WTC11 (cell line): ENCODE data around the gene C1orf35. TPM values are rescaled to one million over a fixed set of nuclear protein-coding genes. Genes with fewer than 3 reads are reported as not detected.

Experiments
- ATAC-seq: fragments of 200-7000 bp; cut with Tn5 transposase; 2 replicates; pipeline ENCODE4 v1.10.0; 2021; ENCODE audit warnings: mild to moderate bottlenecking, moderate library complexity
- CTCF ChIA-PET: fragments of 300-600 bp; sonication (Branson Sonifier 250); formaldehyde crosslinking; loops from one replicate; lab custom pipeline; 2021; ENCODE audit warnings: antibody characterized with exemption; lab: Charles Lee
- POLR2A ChIA-PET: fragments of 350-600 bp; sonication (Branson Sonifier 250); formaldehyde crosslinking; loops from one replicate; lab custom pipeline; 2021; ENCODE audit warnings: antibody characterized with exemption; lab: Charles Lee
- DNase-seq: peaks from one replicate; pipeline ENCODE4 v3.0.0; 2021; ENCODE audit warnings: low spot score
- H3K27ac Mint-ChIP-seq: 2 replicates; pipeline ENCODE4 v1.8.0; 2021; ENCODE audit warnings: mixed read lengths
- H3K27me3 Mint-ChIP-seq: 2 replicates; pipeline ENCODE4 v1.8.0; 2021; ENCODE audit warnings: low read depth, mild to moderate bottlenecking, moderate library complexity, mixed read lengths
- H3K36me3 Mint-ChIP-seq: 2 replicates; pipeline ENCODE4 v1.8.0; 2021; ENCODE audit warnings: mixed read lengths
- H3K4me1 Mint-ChIP-seq: 2 replicates; pipeline ENCODE4 v1.8.0; 2022; ENCODE audit warnings: mixed read lengths
- H3K4me3 Mint-ChIP-seq: 2 replicates; pipeline ENCODE4 v1.8.0; 2021; ENCODE audit warnings: mild to moderate bottlenecking, moderate library complexity, mixed read lengths
- H3K9me3 Mint-ChIP-seq: 2 replicates; pipeline ENCODE4 v1.8.0; 2021; ENCODE audit warnings: mixed read lengths
- ARID4B ChIP-seq: sonication (generic); formaldehyde crosslinking; IDR thresholded peaks from 2 replicates; pipeline ENCODE4 v1.8.0; 2023; ENCODE audit warnings: missing genetic modification reagents, mild to moderate bottlenecking, borderline replicate concordance
- ATF1 ChIP-seq: sonication (generic); formaldehyde crosslinking; IDR thresholded peaks from 2 replicates; pipeline ENCODE4 v1.8.1; 2023; ENCODE audit warnings: mild to moderate bottlenecking, moderate library complexity, missing genetic modification reagents
- FOXJ3 ChIP-seq: sonication (generic); formaldehyde crosslinking; IDR thresholded peaks from 2 replicates; pipeline ENCODE4 v1.9.0; 2021; ENCODE audit warnings: missing genetic modification reagents, mild to moderate bottlenecking, borderline replicate concordance
- HMGXB4 ChIP-seq: sonication (generic); formaldehyde crosslinking; IDR thresholded peaks from 2 replicates; pipeline ENCODE4 v1.8.1; 2023; ENCODE audit warnings: mild to moderate bottlenecking, moderate library complexity, missing genetic modification reagents
- MXD4 ChIP-seq: fragments of 250-450 bp; sonication (Bioruptor Pico); IDR thresholded peaks from 2 replicates; pipeline ENCODE4 v1.8.0; 2021; ENCODE audit warnings: mild to moderate bottlenecking, moderate library complexity, borderline replicate concordance
- RORB ChIP-seq: fragments of 250-450 bp; sonication (Bioruptor Pico); IDR thresholded peaks from 2 replicates; pipeline ENCODE4 v1.9.0; 2021; ENCODE audit warnings: mild to moderate bottlenecking
- SOX15 ChIP-seq: fragments of 250-450 bp; sonication (Bioruptor Pico); IDR thresholded peaks from 2 replicates; pipeline ENCODE4 v1.9.0; 2021; ENCODE audit warnings: mild to moderate bottlenecking
- SP1 ChIP-seq: sonication (generic); formaldehyde crosslinking; conservative IDR thresholded peaks from 2 replicates; pipeline ENCODE4 v1.8.1; 2022; ENCODE audit warnings: missing genetic modification reagents
- ZNF121 ChIP-seq: sonication (generic); formaldehyde crosslinking; IDR thresholded peaks from 2 replicates; pipeline ENCODE4 v1.8.0; 2023; ENCODE audit warnings: missing genetic modification reagents
- ZNF281 ChIP-seq: sonication (generic); formaldehyde crosslinking; IDR thresholded peaks from 2 replicates; pipeline ENCODE4 v1.8.0; 2023; ENCODE audit warnings: mild to moderate bottlenecking, missing genetic modification reagents
- ZNF396 ChIP-seq: fragments of 250-450 bp; sonication (Bioruptor Pico); IDR thresholded peaks from 2 replicates; pipeline ENCODE4 v1.8.0; 2021; ENCODE audit warnings: mild to moderate bottlenecking, moderate library complexity, borderline replicate concordance
- ZNF423 ChIP-seq: fragments of 250-450 bp; sonication (Bioruptor Pico); IDR thresholded peaks from 2 replicates; pipeline ENCODE4 v2.1.2; 2022; ENCODE audit warnings: mild to moderate bottlenecking, moderate library complexity
- ZSCAN18 ChIP-seq: fragments of 250-450 bp; sonication (Bioruptor Pico); IDR thresholded peaks from 2 replicates; pipeline ENCODE4 v2.1.2; 2022; ENCODE audit warnings: mild to moderate bottlenecking, moderate library complexity
- total RNA-seq: library from RNA; stranded (reverse); gene quantifications from 3 replicates; pipeline ENCODE4 v1.2.3, GENCODE V29; 2021
- TF ChIP-seq, protein P1 (sequence below): fragments of 200-600 bp; IDR thresholded peaks from 2 replicates; pipeline ENCODE4 v1.8.0; 2022; ENCODE audit warnings: antibody characterized with exemption
- TF ChIP-seq, protein P2 (sequence below): sonication (generic); formaldehyde crosslinking; IDR thresholded peaks from 2 replicates; pipeline ENCODE4 v1.8.1; 2022; ENCODE audit warnings: low read depth, mild to moderate bottlenecking, moderate library complexity, missing genetic modification reagents, borderline replicate concordance
- TF ChIP-seq, protein P3 (sequence below): sonication (generic); formaldehyde crosslinking; IDR thresholded peaks from 2 replicates; pipeline ENCODE4 v1.8.1; 2022; ENCODE audit warnings: mild to moderate bottlenecking, missing genetic modification reagents, moderate library complexity, borderline replicate concordance
- TF ChIP-seq, protein P4 (sequence below): sonication (generic); formaldehyde crosslinking; IDR thresholded peaks from 2 replicates; pipeline ENCODE4 v1.8.0; 2022; ENCODE audit warnings: mild to moderate bottlenecking, missing genetic modification reagents

Gene C1orf35
- total RNA-seq, 1 experiment from 2014 or later: 33.8 TPM

DNA sequence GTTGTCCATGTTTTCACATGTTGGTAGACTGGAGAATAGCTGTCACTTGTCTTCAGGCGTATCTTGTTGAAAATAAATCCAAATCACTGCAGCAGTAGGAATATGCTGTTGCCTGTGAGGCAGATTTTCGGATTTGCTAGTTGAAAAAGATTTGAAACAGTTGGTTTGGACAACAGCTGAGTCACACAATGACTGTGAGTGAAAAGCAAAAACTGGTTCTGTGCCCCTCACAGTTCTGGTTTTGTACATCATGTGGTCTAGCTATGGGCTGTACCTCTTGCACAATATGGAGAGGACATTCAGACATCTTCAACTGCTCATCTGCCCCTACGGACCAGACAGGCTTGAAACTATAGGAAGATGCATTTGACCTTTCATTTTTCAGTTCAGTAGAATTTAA, 18.8 kb downstream of the C1orf35 start:
- TF ChIP-seq, protein P1, sequence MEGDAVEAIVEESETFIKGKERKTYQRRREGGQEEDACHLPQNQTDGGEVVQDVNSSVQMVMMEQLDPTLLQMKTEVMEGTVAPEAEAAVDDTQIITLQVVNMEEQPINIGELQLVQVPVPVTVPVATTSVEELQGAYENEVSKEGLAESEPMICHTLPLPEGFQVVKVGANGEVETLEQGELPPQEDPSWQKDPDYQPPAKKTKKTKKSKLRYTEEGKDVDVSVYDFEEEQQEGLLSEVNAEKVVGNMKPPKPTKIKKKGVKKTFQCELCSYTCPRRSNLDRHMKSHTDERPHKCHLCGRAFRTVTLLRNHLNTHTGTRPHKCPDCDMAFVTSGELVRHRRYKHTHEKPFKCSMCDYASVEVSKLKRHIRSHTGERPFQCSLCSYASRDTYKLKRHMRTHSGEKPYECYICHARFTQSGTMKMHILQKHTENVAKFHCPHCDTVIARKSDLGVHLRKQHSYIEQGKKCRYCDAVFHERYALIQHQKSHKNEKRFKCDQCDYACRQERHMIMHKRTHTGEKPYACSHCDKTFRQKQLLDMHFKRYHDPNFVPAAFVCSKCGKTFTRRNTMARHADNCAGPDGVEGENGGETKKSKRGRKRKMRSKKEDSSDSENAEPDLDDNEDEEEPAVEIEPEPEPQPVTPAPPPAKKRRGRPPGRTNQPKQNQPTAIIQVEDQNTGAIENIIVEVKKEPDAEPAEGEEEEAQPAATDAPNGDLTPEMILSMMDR: no peak
- TF ChIP-seq RORB (CRISPR knock-in tag) (no peak), HMGXB4 (no peak), ZNF423 (no peak), ZNF396 (CRISPR knock-in tag) (no peak), FOXJ3 (CRISPR knock-in tag) (no peak), ATF1 (CRISPR knock-in tag) (no peak), ZNF281 (CRISPR knock-in tag) (no peak), SP1 (CRISPR knock-in tag) (no peak), MXD4 (CRISPR knock-in tag) (no peak), SOX15 (CRISPR knock-in tag) (no peak), ZSCAN18 (CRISPR knock-in tag) (no peak), ARID4B (CRISPR knock-in tag) (no peak), ZNF121 (CRISPR knock-in tag) (no peak)
- TF ChIP-seq, protein P2, sequence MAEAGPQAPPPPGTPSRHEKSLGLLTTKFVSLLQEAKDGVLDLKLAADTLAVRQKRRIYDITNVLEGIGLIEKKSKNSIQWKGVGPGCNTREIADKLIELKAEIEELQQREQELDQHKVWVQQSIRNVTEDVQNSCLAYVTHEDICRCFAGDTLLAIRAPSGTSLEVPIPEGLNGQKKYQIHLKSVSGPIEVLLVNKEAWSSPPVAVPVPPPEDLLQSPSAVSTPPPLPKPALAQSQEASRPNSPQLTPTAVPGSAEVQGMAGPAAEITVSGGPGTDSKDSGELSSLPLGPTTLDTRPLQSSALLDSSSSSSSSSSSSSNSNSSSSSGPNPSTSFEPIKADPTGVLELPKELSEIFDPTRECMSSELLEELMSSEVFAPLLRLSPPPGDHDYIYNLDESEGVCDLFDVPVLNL (CRISPR knock-in tag): no peak
- TF ChIP-seq, protein P3, sequence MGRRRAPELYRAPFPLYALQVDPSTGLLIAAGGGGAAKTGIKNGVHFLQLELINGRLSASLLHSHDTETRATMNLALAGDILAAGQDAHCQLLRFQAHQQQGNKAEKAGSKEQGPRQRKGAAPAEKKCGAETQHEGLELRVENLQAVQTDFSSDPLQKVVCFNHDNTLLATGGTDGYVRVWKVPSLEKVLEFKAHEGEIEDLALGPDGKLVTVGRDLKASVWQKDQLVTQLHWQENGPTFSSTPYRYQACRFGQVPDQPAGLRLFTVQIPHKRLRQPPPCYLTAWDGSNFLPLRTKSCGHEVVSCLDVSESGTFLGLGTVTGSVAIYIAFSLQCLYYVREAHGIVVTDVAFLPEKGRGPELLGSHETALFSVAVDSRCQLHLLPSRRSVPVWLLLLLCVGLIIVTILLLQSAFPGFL (CRISPR knock-in tag): no peak
- TF ChIP-seq, protein P4, sequence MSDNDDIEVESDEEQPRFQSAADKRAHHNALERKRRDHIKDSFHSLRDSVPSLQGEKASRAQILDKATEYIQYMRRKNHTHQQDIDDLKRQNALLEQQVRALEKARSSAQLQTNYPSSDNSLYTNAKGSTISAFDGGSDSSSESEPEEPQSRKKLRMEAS (CRISPR knock-in tag): no peak
- peak overlapping the region; percentile 78 for H3K27ac Mint-ChIP-seq
- H3K4me1 Mint-ChIP-seq: peaks cover 44% of the 10 kb centered on the region
- DNase-seq: no peak
- ChIA-PET POLR2A (no interaction called here), CTCF (interaction anchor here (1.4 to 1.9 kb wide), 2 partner anchors 80 to 85 kb away, joined by 6 read pairs; no protein-coding TSS in a partner anchor)
- peaks cover 16% of the 10 kb centered on the region for H3K27me3 Mint-ChIP-seq
- no peak for ATAC-seq
- H3K4me3 Mint-ChIP-seq: peak overlapping the region; percentile 95
- peaks cover 13% of the 10 kb centered on the region for H3K36me3 Mint-ChIP-seq
- no peaks in the 10 kb centered on the region for H3K9me3 Mint-ChIP-seq
